NCI-H2171 treated with DMSO at 0.1 percent for 48 hours (cell line): ENCODE data around the gene GRIA4.
"Not testable (repeated sequence)": the region's sequence is repeated elsewhere in the genome, so short reads cannot be mapped to it uniquely, and the experiment has no call there.

Source experiments
- DNase-seq: peaks from one replicate; lab custom pipeline; 2025; lab: John Stamatoyannopoulos, UW

GRIA4 gene

GRCh38 chr11:105719073-105719822, 109.4 kb downstream of the GRIA4 start:
- no peak for DNase-seq

GRCh38 chr11:105720096-105720495, 110.2 kb downstream of the GRIA4 start:
- DNase-seq = no peak

GRCh38 chr11:105723269-105723668, 113.4 kb downstream of the GRIA4 start:
- no peak for DNase-seq

GRCh38 chr11:105732611-105733010, 122.7 kb downstream of the GRIA4 start:
- no peak for DNase-seq

- no peak for DNase-seq
These were observed 124.6 kb downstream of the GRIA4 start for GRCh38 chr11:105734426-105734825.

GRCh38 chr11:105738251-105738650, 128.4 kb downstream of the GRIA4 start:
- DNase-seq = no peak

- no peak for DNase-seq
These were observed 129.3 kb downstream of the GRIA4 start for GRCh38 chr11:105738986-105739795.

- no peak for DNase-seq
These were observed 130.5 kb downstream of the GRIA4 start for GRCh38 chr11:105740164-105740903.

- DNase-seq = no peak
These were observed 131.7 kb downstream of the GRIA4 start for GRCh38 chr11:105741488-105742020.

- no peak for DNase-seq
These were observed 144.4 kb downstream of the GRIA4 start for GRCh38 chr11:105754260-105754659.

GRCh38 chr11:105754716-105755115, 144.8 kb downstream of the GRIA4 start:
- DNase-seq = no peak

- no peak for DNase-seq
These were observed 147.2 kb downstream of the GRIA4 start for GRCh38 chr11:105757107-105757506.

GRCh38 chr11:105763594-105763993, 153.7 kb downstream of the GRIA4 start:
- no peak for DNase-seq

- no peak for DNase-seq
These were observed 158.1 kb downstream of the GRIA4 start for GRCh38 chr11:105767931-105768330.

- DNase-seq = no peak
These were observed 159.8 kb downstream of the GRIA4 start for GRCh38 chr11:105769627-105770026.

- not testable (repeated sequence) for DNase-seq
These were observed 163.6 kb downstream of the GRIA4 start for GRCh38 chr11:105773452-105773851.

- DNase-seq = no peak
These were observed 165.0 kb downstream of the GRIA4 start for GRCh38 chr11:105774899-105775298.

- no peak for DNase-seq
These were observed 171.1 kb downstream of the GRIA4 start for GRCh38 chr11:105780781-105781525.

GRCh38 chr11:105781807-105782206, 171.9 kb downstream of the GRIA4 start:
- DNase-seq = no peak

- no peak for DNase-seq
These were observed 173.3 kb downstream of the GRIA4 start for GRCh38 chr11:105783216-105783615.

GRCh38 chr11:105785850-105786249, 176.0 kb downstream of the GRIA4 start:
- not testable (repeated sequence) for DNase-seq

GRCh38 chr11:105786741-105787140, 176.9 kb downstream of the GRIA4 start:
- DNase-seq = no peak
